ENCODE results near the gene TAS2R4. TPM values are rescaled to one million over a fixed set of nuclear protein-coding genes. Genes with fewer than 3 reads are reported as not detected.

Gene TAS2R4
- total and polyA plus RNA-seq, 2 donors (not counting 3 experiments of a cell fraction or from before 2014, with no cell fraction given), result 0.30 to 1.4 TPM

Small RNAs within 50 kb of the gene (small RNA-seq; reads per million reads assigned to genes)
- not detected for gene RNU1-82P (ENCODE audit: insufficient read depth, insufficient read length, low read depth, low replicate concordance)

Other genes starting within 250 kb of the TAS2R4 start
- 33.9 and 34.3 TPM in 2 replicates for gene AGK, start 225.3 kb upstream of the TAS2R4 start, total RNA-seq
- gene AGK, start 225.3 kb upstream of the TAS2R4 start, polyA plus RNA-seq, result 22.5 and 23.6 TPM in 2 replicates
- gene DENND11, start 74.5 kb upstream of the TAS2R4 start, total RNA-seq, result 25.9 and 35.0 TPM in 2 replicates
- 11.6 and 14.7 TPM in 2 replicates for gene DENND11, start 74.5 kb upstream of the TAS2R4 start, polyA plus RNA-seq
- gene WEE2, start 68.3 kb upstream of the TAS2R4 start, total RNA-seq, result not detected in 2 replicates
- gene WEE2, start 68.3 kb upstream of the TAS2R4 start, polyA plus RNA-seq, result not detected in 2 replicates
- gene SSBP1, start 38.3 kb upstream of the TAS2R4 start, total RNA-seq, result 164 and 169 TPM in 2 replicates
- gene SSBP1, start 38.3 kb upstream of the TAS2R4 start, polyA plus RNA-seq, result 60.0 and 77.9 TPM in 2 replicates
- 1.3 and 2.0 TPM in 2 replicates for gene TAS2R3, start 12.6 kb upstream of the TAS2R4 start, total RNA-seq
- 0.08 TPM in 2 replicates for gene TAS2R3, start 12.6 kb upstream of the TAS2R4 start, polyA plus RNA-seq
- 0.85 and 2.0 TPM in 2 replicates for gene TAS2R5, start 13.5 kb downstream of the TAS2R4 start, total RNA-seq
- gene TAS2R5, start 13.5 kb downstream of the TAS2R4 start, polyA plus RNA-seq, result 1.3 and 1.6 TPM in 2 replicates
- not detected in 2 replicates for gene PRSS37, start 64.8 kb downstream of the TAS2R4 start, total RNA-seq
- not detected in 2 replicates for gene PRSS37, start 64.8 kb downstream of the TAS2R4 start, polyA plus RNA-seq
- not detected in 2 replicates for gene OR9A4, start 139.7 kb downstream of the TAS2R4 start, total RNA-seq
- gene OR9A4, start 139.7 kb downstream of the TAS2R4 start, polyA plus RNA-seq, result not detected in 2 replicates
- not detected in 2 replicates for gene CLEC5A, start 170.3 kb downstream of the TAS2R4 start, total RNA-seq
- gene CLEC5A, start 170.3 kb downstream of the TAS2R4 start, polyA plus RNA-seq, result not detected in 2 replicates
- gene TAS2R38, start 197.1 kb downstream of the TAS2R4 start, total RNA-seq, result not detected in 2 replicates
- gene TAS2R38, start 197.1 kb downstream of the TAS2R4 start, polyA plus RNA-seq, result not detected in 2 replicates
- not detected in 2 replicates for gene MGAM, start 219.2 kb downstream of the TAS2R4 start, total RNA-seq
- not detected in 2 replicates for gene MGAM, start 219.2 kb downstream of the TAS2R4 start, polyA plus RNA-seq

Data from endothelial cell of umbilical vein (primary cell).